ENCODE measurements around the gene TMEM141. TPM values are rescaled to one million over a fixed set of nuclear protein-coding genes. Genes with fewer than 3 reads are reported as not detected.

Gene TMEM141
- total and polyA plus RNA-seq, 10 of the 15 experiments (the other 5 are each of a cell fraction or from before 2014, with no cell fraction given), result 7.8 to 48.6 (median 34.4) TPM

DNA sequence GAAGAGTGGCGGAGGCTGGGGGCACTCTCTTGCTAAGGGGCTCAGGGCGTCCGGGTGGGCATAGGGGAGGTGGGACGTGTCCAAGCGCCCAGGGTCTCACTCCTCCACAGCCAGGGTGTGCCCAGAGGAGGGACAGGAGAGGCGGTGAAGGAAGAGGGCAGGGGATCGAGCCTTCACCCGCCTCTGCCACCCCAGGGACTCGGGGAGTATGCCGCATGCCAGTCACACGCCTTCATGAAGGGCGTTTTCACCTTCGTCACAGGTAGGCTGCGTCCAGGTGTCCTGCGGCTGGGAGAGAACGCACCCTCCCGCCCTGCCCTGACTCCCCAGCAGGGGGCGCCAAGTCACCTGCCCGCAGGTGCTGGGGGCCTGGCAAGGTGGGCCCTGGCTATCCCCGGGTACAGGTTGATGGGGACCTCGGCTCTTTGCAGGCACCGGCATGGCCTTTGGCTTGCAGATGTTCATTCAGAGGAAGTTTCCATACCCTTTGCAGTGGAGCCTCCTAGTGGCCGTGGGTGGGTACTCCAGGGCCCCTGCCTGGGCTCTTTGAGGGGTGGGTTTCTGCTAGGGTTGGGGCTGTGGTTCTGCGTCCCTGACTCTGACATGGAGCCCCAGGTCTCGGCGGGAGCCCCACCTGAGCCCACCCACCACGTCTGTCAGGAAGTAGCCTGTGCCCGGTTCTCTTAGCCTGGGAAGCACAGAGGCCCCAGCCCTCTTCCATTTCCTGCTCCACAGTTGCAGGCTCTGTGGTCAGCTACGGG lies 552 bp downstream of the TMEM141 start (continued):
- TF ChIP-seq, protein P1, sequence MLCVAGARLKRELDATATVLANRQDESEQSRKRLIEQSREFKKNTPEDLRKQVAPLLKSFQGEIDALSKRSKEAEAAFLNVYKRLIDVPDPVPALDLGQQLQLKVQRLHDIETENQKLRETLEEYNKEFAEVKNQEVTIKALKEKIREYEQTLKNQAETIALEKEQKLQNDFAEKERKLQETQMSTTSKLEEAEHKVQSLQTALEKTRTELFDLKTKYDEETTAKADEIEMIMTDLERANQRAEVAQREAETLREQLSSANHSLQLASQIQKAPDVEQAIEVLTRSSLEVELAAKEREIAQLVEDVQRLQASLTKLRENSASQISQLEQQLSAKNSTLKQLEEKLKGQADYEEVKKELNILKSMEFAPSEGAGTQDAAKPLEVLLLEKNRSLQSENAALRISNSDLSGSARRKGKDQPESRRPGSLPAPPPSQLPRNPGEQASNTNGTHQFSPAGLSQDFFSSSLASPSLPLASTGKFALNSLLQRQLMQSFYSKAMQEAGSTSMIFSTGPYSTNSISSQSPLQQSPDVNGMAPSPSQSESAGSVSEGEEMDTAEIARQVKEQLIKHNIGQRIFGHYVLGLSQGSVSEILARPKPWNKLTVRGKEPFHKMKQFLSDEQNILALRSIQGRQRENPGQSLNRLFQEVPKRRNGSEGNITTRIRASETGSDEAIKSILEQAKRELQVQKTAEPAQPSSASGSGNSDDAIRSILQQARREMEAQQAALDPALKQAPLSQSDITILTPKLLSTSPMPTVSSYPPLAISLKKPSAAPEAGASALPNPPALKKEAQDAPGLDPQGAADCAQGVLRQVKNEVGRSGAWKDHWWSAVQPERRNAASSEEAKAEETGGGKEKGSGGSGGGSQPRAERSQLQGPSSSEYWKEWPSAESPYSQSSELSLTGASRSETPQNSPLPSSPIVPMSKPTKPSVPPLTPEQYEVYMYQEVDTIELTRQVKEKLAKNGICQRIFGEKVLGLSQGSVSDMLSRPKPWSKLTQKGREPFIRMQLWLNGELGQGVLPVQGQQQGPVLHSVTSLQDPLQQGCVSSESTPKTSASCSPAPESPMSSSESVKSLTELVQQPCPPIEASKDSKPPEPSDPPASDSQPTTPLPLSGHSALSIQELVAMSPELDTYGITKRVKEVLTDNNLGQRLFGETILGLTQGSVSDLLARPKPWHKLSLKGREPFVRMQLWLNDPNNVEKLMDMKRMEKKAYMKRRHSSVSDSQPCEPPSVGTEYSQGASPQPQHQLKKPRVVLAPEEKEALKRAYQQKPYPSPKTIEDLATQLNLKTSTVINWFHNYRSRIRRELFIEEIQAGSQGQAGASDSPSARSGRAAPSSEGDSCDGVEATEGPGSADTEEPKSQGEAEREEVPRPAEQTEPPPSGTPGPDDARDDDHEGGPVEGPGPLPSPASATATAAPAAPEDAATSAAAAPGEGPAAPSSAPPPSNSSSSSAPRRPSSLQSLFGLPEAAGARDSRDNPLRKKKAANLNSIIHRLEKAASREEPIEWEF (IDR thresholded peaks at IDR 0.05; ENCODE audit: insufficient replicate concordance, low read depth, low read length), result no peak
- TF ChIP-seq NBN (IDR thresholded peaks at IDR 0.05) (peak; percentile 68), KLF5 (IDR thresholded peaks at IDR 0.05; ENCODE audit: partially characterized antibody) (no peak), SREBF2 (IDR thresholded peaks at IDR 0.05; ENCODE audit: low read length) (no peak), HCFC1 (IDR thresholded peaks at IDR 0.05; ENCODE audit: low read length) (0 out of 2 replicates have a peak, but pooled peaks have one; percentile 13), SMAD1 (IDR thresholded peaks at IDR 0.05; ENCODE audit: low read depth, partially characterized antibody) (no peak), TARDBP (IDR thresholded peaks at IDR 0.05; ENCODE audit: borderline replicate concordance) (0 out of 2 replicates have a peak, but pooled peaks have one; percentile 22), ESRRA (IDR thresholded peaks at IDR 0.05; ENCODE audit: low read length) (no peak), SIX5 (IDR thresholded peaks at IDR 0.05; ENCODE audit: low read depth, low read length, severe bottlenecking) (no peak), RAD51 (IDR thresholded peaks at IDR 0.05) (no peak), ZSCAN29 (IDR thresholded peaks at IDR 0.05) (no peak), SP1 (IDR thresholded peaks at IDR 0.05; ENCODE audit: low read depth, low read length) (no peak), RAD21 (IDR thresholded peaks at IDR 0.05; ENCODE audit: insufficient read depth, low read depth, low read length) (peak; percentile 35; the same call in 1 of the 2 replicates), WRNIP1 (IDR thresholded peaks at IDR 0.05; ENCODE audit: borderline replicate concordance, low read depth, low read length) (no peak), SPI1 (IDR thresholded peaks at IDR 0.05; ENCODE audit: borderline replicate concordance, insufficient read depth, low read depth, low read length) (no peak)
- TF ChIP-seq, protein P2, sequence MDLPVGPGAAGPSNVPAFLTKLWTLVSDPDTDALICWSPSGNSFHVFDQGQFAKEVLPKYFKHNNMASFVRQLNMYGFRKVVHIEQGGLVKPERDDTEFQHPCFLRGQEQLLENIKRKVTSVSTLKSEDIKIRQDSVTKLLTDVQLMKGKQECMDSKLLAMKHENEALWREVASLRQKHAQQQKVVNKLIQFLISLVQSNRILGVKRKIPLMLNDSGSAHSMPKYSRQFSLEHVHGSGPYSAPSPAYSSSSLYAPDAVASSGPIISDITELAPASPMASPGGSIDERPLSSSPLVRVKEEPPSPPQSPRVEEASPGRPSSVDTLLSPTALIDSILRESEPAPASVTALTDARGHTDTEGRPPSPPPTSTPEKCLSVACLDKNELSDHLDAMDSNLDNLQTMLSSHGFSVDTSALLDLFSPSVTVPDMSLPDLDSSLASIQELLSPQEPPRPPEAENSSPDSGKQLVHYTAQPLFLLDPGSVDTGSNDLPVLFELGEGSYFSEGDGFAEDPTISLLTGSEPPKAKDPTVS (IDR thresholded peaks at IDR 0.05; ENCODE audit: low read depth, low read length), result no peak
- TF ChIP-seq, protein P3, sequence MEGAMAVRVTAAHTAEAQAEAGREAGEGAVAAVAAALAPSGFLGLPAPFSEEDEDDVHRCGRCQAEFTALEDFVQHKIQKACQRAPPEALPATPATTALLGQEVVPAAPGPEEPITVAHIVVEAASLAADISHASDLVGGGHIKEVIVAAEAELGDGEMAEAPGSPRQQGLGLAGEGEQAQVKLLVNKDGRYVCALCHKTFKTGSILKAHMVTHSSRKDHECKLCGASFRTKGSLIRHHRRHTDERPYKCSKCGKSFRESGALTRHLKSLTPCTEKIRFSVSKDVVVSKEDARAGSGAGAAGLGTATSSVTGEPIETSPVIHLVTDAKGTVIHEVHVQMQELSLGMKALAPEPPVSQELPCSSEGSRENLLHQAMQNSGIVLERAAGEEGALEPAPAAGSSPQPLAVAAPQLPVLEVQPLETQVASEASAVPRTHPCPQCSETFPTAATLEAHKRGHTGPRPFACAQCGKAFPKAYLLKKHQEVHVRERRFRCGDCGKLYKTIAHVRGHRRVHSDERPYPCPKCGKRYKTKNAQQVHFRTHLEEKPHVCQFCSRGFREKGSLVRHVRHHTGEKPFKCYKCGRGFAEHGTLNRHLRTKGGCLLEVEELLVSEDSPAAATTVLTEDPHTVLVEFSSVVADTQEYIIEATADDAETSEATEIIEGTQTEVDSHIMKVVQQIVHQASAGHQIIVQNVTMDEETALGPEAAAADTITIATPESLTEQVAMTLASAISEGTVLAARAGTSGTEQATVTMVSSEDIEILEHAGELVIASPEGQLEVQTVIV (IDR thresholded peaks at IDR 0.05; ENCODE audit: borderline replicate concordance, partially characterized antibody), result no peak
- TF ChIP-seq, protein P4, sequence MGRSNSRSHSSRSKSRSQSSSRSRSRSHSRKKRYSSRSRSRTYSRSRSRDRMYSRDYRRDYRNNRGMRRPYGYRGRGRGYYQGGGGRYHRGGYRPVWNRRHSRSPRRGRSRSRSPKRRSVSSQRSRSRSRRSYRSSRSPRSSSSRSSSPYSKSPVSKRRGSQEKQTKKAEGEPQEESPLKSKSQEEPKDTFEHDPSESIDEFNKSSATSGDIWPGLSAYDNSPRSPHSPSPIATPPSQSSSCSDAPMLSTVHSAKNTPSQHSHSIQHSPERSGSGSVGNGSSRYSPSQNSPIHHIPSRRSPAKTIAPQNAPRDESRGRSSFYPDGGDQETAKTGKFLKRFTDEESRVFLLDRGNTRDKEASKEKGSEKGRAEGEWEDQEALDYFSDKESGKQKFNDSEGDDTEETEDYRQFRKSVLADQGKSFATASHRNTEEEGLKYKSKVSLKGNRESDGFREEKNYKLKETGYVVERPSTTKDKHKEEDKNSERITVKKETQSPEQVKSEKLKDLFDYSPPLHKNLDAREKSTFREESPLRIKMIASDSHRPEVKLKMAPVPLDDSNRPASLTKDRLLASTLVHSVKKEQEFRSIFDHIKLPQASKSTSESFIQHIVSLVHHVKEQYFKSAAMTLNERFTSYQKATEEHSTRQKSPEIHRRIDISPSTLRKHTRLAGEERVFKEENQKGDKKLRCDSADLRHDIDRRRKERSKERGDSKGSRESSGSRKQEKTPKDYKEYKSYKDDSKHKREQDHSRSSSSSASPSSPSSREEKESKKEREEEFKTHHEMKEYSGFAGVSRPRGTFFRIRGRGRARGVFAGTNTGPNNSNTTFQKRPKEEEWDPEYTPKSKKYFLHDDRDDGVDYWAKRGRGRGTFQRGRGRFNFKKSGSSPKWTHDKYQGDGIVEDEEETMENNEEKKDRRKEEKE (IDR thresholded peaks at IDR 0.05), result no peak
